K562 (cell line): ENCODE measurements around the gene ARL4D. TPM values are rescaled to one million over a fixed set of nuclear protein-coding genes. Genes with fewer than 3 reads are reported as not detected.

Experiments
- GABPA ChIP-seq: fragments of 200-800 bp; sonication (Bioruptor generic); conservative IDR thresholded peaks from 2 replicates; pipeline ENCODE4 v1.6.1; 2016; ENCODE audit warnings: low read depth, missing genetic modification characterization, missing compliant biosample characterization
- MAZ ChIP-seq, 2 experiments: fragments of 450-650 bp in 1 of 2; sonication (generic) in 1 of 2; formaldehyde crosslinking; IDR thresholded peaks in 1 of 2; conservative IDR thresholded peaks in 1 of 2; 2 replicates each; pipeline versions ENCODE4 v1.4.0 to v1.5.0; 2020; ENCODE audit warnings: mild to moderate bottlenecking in 1 of 2, missing genetic modification reagents in 1 of 2
- MXI1 ChIP-seq: IDR thresholded peaks from 2 replicates; pipeline ENCODE4 v1.6.1; 2011; ENCODE audit warnings: low read depth, mild to moderate bottlenecking, improper control_type of control experiment, low read length
- OTX1 ChIP-seq: fragments of 450-650 bp; formaldehyde crosslinking; IDR thresholded peaks from 2 replicates; pipeline ENCODE4 v1.4.0; 2022; ENCODE audit warnings: mild to moderate bottlenecking
- ZNF165 ChIP-seq: fragments of 250-450 bp; sonication (Bioruptor Pico); IDR thresholded peaks from 2 replicates; pipeline ENCODE4 v1.4.0; 2020; ENCODE audit warnings: borderline replicate concordance
- ZNF644 ChIP-seq: fragments of 200-800 bp; sonication (Bioruptor generic); IDR thresholded peaks from 2 replicates; pipeline ENCODE4 v1.6.1; 2016; ENCODE audit warnings: low read depth, missing genetic modification characterization, missing compliant biosample characterization
- ZNF830 ChIP-seq: fragments of 250-450 bp; sonication (Bioruptor Pico); IDR thresholded peaks from 2 replicates; pipeline ENCODE4 v1.5.0; 2021; ENCODE audit warnings: mild to moderate bottlenecking
- polyA plus RNA-seq, 8 experiments: library from polyadenylated mRNA; depleted of rRNA in 4 of 8; stranded (reverse) in 5 of 8; unstranded in 3 of 8; fragments of >200 nt; fragmentation: Nextera tagmentation in 2 of 8; fragmentation: Illumina TruSeq in 1 of 8; extraction: Ambion mirVana in 2 of 8; extraction: Trizol in 1 of 8; gene quantifications; 2 replicates each; pipeline versions ENCODE4 v1.2.1 to v1.2.3, GENCODE V29; 2011 to 2014; ENCODE audit warnings: inconsistent platforms in 1 of 8, missing spikeins in 1 of 8
- total RNA-seq, 7 experiments: library from RNA; depleted of rRNA in 6 of 7; stranded (reverse); fragments of >200 nt in 6 of 7; fragmentation: Illumina TruSeq in 2 of 7; extraction: Trizol in 2 of 7; gene quantifications; 2 replicates each; pipeline versions ENCODE4 v1.2.1 to v1.2.3, GENCODE V29; 2011 to 2021; ENCODE audit warnings: low replicate concordance in 1 of 7
- TF ChIP-seq, protein P1 (sequence below), 2 experiments: fragments of 450-650 bp in 1 of 2; IDR thresholded peaks; 2 replicates each; pipeline ENCODE4 v1.6.1; 2011 to 2017; ENCODE audit warnings: low read depth in 2 of 2, antibody characterized with exemption in 1 of 2, borderline replicate concordance in 1 of 2, low read length in 1 of 2, mild to moderate bottlenecking in 1 of 2, mixed read lengths in 1 of 2; ENCODE audit not compliant: control insufficient read depth in 1 of 2
- TF ChIP-seq, protein P2 (sequence below), 2 experiments: fragments of 250-450 bp in 1 of 2; fragments of 450-650 bp in 1 of 2; sonication (Bioruptor Pico) in 1 of 2; IDR thresholded peaks; 2 replicates each; pipeline versions ENCODE4 v1.6.1 to v1.8.0; 2016 to 2021; ENCODE audit warnings: mild to moderate bottlenecking in 2 of 2, moderate library complexity in 2 of 2, missing compliant biosample characterization in 1 of 2, missing genetic modification characterization in 1 of 2
- TF ChIP-seq, protein P3 (sequence below): sonication (generic); formaldehyde crosslinking; IDR thresholded peaks from 2 replicates; pipeline ENCODE4 v1.8.1; 2023; ENCODE audit warnings: missing genetic modification reagents, mild to moderate bottlenecking, borderline replicate concordance
- TF ChIP-seq, protein P4 (sequence below): fragments of 450-650 bp; IDR thresholded peaks from 2 replicates; pipeline ENCODE4 v1.6.1; 2016
- TF ChIP-seq, protein P5 (sequence below): fragments of 250-450 bp; sonication (Bioruptor Pico); IDR thresholded peaks from 2 replicates; pipeline ENCODE4 v1.5.0; 2020; ENCODE audit warnings: mild to moderate bottlenecking, borderline replicate concordance

Gene ARL4D
- total and polyA plus RNA-seq, 9 of the 15 experiments (the other 6 are each of a cell fraction or from before 2014, with no cell fraction given): 0.07 to 0.53 (median 0.28) TPM; not detected in 1

DNA sequence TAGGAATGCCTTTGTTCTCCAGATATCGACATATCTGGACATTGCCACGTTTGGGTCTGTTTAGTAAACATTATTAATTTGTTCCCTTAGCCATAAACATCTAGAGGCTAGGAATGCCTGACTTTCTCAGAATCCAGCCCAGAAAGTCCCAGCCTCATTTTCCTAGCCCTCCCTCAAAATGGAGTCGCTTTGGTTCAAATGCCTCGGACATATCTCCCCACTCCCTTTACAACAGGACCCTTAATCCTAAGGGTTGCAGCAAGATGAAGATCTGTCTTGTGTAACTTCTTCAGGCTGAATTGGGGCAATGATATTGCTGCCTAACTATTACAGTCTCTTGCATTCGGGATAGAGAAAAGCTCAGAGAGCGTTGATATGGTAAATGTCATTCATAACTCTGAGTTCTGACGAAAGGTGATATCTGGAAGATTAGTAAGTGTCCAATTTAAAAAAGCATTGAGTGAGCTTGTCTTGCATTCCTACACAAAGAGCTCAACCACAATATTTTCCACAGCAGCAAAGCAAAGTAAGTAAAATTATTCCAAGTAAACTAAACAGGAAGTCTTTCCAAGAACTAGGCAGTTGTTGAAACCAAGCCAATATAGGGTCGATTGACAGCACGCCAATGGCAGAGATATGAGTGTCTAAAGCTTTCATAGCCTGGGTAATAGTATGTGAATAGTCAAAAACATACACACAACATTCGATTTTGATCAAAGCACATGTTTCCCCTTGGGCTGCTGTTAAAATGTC lies 46.0 kb upstream of the ARL4D start (continued):
- TF ChIP-seq, protein P1, sequence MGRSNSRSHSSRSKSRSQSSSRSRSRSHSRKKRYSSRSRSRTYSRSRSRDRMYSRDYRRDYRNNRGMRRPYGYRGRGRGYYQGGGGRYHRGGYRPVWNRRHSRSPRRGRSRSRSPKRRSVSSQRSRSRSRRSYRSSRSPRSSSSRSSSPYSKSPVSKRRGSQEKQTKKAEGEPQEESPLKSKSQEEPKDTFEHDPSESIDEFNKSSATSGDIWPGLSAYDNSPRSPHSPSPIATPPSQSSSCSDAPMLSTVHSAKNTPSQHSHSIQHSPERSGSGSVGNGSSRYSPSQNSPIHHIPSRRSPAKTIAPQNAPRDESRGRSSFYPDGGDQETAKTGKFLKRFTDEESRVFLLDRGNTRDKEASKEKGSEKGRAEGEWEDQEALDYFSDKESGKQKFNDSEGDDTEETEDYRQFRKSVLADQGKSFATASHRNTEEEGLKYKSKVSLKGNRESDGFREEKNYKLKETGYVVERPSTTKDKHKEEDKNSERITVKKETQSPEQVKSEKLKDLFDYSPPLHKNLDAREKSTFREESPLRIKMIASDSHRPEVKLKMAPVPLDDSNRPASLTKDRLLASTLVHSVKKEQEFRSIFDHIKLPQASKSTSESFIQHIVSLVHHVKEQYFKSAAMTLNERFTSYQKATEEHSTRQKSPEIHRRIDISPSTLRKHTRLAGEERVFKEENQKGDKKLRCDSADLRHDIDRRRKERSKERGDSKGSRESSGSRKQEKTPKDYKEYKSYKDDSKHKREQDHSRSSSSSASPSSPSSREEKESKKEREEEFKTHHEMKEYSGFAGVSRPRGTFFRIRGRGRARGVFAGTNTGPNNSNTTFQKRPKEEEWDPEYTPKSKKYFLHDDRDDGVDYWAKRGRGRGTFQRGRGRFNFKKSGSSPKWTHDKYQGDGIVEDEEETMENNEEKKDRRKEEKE (IDR thresholded peaks at IDR 0.05; ENCODE audit: borderline replicate concordance in 1 of 2, control insufficient read depth in 1 of 2, low read depth in 2 of 2, low read length in 1 of 2): no peak
- TF ChIP-seq ZNF165 (CRISPR knock-in tag): peak; percentile 98
- TF ChIP-seq MAZ (CRISPR knock-in tag; conservative IDR thresholded peaks at IDR 0.05 in 1 of 2, IDR thresholded peaks at IDR 0.05 in 1 of 2): peak in 1 of 2 experiments; percentile 91; a peak in 2 of 4 replicates
- TF ChIP-seq, protein P2, sequence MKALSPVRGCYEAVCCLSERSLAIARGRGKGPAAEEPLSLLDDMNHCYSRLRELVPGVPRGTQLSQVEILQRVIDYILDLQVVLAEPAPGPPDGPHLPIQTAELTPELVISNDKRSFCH (CRISPR knock-in tag; IDR thresholded peaks at IDR 0.05): peak; percentile 85
- TF ChIP-seq, protein P2 (tag; IDR thresholded peaks at IDR 0.05): peak; percentile 99
- TF ChIP-seq, protein P3, sequence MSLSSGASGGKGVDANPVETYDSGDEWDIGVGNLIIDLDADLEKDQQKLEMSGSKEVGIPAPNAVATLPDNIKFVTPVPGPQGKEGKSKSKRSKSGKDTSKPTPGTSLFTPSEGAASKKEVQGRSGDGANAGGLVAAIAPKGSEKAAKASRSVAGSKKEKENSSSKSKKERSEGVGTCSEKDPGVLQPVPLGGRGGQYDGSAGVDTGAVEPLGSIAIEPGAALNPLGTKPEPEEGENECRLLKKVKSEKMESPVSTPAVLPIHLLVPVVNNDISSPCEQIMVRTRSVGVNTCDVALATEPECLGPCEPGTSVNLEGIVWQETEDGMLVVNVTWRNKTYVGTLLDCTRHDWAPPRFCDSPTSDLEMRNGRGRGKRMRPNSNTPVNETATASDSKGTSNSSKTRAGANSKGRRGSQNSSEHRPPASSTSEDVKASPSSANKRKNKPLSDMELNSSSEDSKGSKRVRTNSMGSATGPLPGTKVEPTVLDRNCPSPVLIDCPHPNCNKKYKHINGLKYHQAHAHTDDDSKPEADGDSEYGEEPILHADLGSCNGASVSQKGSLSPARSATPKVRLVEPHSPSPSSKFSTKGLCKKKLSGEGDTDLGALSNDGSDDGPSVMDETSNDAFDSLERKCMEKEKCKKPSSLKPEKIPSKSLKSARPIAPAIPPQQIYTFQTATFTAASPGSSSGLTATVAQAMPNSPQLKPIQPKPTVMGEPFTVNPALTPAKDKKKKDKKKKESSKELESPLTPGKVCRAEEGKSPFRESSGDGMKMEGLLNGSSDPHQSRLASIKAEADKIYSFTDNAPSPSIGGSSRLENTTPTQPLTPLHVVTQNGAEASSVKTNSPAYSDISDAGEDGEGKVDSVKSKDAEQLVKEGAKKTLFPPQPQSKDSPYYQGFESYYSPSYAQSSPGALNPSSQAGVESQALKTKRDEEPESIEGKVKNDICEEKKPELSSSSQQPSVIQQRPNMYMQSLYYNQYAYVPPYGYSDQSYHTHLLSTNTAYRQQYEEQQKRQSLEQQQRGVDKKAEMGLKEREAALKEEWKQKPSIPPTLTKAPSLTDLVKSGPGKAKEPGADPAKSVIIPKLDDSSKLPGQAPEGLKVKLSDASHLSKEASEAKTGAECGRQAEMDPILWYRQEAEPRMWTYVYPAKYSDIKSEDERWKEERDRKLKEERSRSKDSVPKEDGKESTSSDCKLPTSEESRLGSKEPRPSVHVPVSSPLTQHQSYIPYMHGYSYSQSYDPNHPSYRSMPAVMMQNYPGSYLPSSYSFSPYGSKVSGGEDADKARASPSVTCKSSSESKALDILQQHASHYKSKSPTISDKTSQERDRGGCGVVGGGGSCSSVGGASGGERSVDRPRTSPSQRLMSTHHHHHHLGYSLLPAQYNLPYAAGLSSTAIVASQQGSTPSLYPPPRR (CRISPR knock-in tag): no peak
- peak; percentile 93 for TF ChIP-seq ZNF830 (CRISPR knock-in tag)
- peak; percentile 96 for TF ChIP-seq OTX1
- no peak for TF ChIP-seq MXI1
- TF ChIP-seq, protein P4, sequence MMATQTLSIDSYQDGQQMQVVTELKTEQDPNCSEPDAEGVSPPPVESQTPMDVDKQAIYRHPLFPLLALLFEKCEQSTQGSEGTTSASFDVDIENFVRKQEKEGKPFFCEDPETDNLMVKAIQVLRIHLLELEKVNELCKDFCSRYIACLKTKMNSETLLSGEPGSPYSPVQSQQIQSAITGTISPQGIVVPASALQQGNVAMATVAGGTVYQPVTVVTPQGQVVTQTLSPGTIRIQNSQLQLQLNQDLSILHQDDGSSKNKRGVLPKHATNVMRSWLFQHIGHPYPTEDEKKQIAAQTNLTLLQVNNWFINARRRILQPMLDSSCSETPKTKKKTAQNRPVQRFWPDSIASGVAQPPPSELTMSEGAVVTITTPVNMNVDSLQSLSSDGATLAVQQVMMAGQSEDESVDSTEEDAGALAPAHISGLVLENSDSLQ: peak; percentile 70; the same call in 1 of the 2 replicates
- peak; percentile 31; the same call in 1 of the 2 replicates for TF ChIP-seq GABPA (tag)
- TF ChIP-seq ZNF644 (tag): no peak
- TF ChIP-seq, protein P5, sequence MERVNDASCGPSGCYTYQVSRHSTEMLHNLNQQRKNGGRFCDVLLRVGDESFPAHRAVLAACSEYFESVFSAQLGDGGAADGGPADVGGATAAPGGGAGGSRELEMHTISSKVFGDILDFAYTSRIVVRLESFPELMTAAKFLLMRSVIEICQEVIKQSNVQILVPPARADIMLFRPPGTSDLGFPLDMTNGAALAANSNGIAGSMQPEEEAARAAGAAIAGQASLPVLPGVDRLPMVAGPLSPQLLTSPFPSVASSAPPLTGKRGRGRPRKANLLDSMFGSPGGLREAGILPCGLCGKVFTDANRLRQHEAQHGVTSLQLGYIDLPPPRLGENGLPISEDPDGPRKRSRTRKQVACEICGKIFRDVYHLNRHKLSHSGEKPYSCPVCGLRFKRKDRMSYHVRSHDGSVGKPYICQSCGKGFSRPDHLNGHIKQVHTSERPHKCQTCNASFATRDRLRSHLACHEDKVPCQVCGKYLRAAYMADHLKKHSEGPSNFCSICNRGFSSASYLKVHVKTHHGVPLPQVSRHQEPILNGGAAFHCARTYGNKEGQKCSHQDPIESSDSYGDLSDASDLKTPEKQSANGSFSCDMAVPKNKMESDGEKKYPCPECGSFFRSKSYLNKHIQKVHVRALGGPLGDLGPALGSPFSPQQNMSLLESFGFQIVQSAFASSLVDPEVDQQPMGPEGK (CRISPR knock-in tag): peak; percentile 97
